A549 (cell line): ENCODE data around the gene GDF10. TPM values are rescaled to one million over a fixed set of nuclear protein-coding genes. Genes with fewer than 3 reads are reported as not detected.

Experiments
- ATAC-seq, 2 experiments: fragments of 200-7000 bp in 1 of 2; fragments of >200 bp in 1 of 2; cut with Nextera tagmentation in 1 of 2; cut with Tn5 transposase in 1 of 2; 3 replicates each; pipeline versions ENCODE4 v1.8.0 to v1.9.1; 2018 to 2020; ENCODE audit warnings: mild to moderate bottlenecking in 1 of 2, moderate library complexity in 1 of 2
- CTCF ChIA-PET: fragments of 300-600 bp; sonication (Branson Sonifier 250); formaldehyde crosslinking; extraction: SDS; loops from one replicate; lab custom pipeline; 2021; ENCODE audit warnings: antibody characterized with exemption, inconsistent platforms; lab: Yijun Ruan, JAX
- POLR2A ChIA-PET: fragments of 350-600 bp; formaldehyde crosslinking; extraction: SDS; loops from one replicate; lab custom pipeline; 2021; ENCODE audit warnings: antibody characterized with exemption, inconsistent platforms; lab: Yijun Ruan, JAX
- DNase-seq, 2 experiments: peaks; one replicate each; pipeline versions ENCODE4 v3.0.0 to v3.0.0-alpha.2; 2011 to 2016; ENCODE audit warnings: low read depth in 1 of 2, low spot score in 1 of 2
- FAIRE-seq: peaks from 2 replicates; lab custom pipeline; 2011; peaks lifted over from hg19 to GRCh38; lab: Jason Lieb, UNC
- H3K27ac ChIP-seq, 2 experiments: fragments of >200 bp; sonication (Bioruptor Twin); formaldehyde crosslinking; 3 replicates each; pipeline ENCODE4 v1.5.1; 2016 to 2017
- H3K4me1 ChIP-seq: fragments of >200 bp; sonication (Bioruptor Twin); formaldehyde crosslinking; 3 replicates; pipeline ENCODE4 v1.6.1; 2016
- H3K4me2 ChIP-seq: fragments of >200 bp; sonication (Bioruptor Twin); formaldehyde crosslinking; 3 replicates; pipeline ENCODE4 v1.6.1; 2016
- H3K4me3 ChIP-seq: fragments of >200 bp; sonication (Bioruptor Twin); formaldehyde crosslinking; 3 replicates; pipeline ENCODE4 v1.5.1; 2016
- H3K9me3 ChIP-seq: fragments of >200 bp; sonication (Bioruptor Twin); formaldehyde crosslinking; 3 replicates; pipeline ENCODE4 v1.6.1; 2016
- BHLHE40 ChIP-seq: IDR thresholded peaks from 2 replicates; pipeline ENCODE4 v1.6.1; 2012; ENCODE audit warnings: low read depth, low read length, inconsistent platforms
- CBX2 ChIP-seq: fragments of 200-600 bp; sonication (generic); IDR thresholded peaks from 2 replicates; pipeline ENCODE4 v1.6.1; 2016; ENCODE audit warnings: low read depth, mild to moderate bottlenecking, borderline replicate concordance
- EP300 ChIP-seq, 2 experiments: fragments of >200 bp; sonication (Bioruptor Twin); formaldehyde crosslinking; IDR thresholded peaks; 2 replicates in 1 of 2; 3 replicates in 1 of 2; pipeline ENCODE4 v1.6.1; 2016 to 2017
- FOXS1 ChIP-seq: fragments of 250-450 bp; sonication (Bioruptor Pico); IDR thresholded peaks from 2 replicates; pipeline ENCODE4 v1.5.0; 2020; ENCODE audit warnings: mild to moderate bottlenecking, moderate library complexity
- GATA3 ChIP-seq: IDR thresholded peaks from 2 replicates; pipeline ENCODE4 v1.6.1; 2012; ENCODE audit warnings: borderline replicate concordance
- HDAC2 ChIP-seq: fragments of 200-600 bp; sonication (generic); IDR thresholded peaks from 2 replicates; pipeline ENCODE4 v1.6.1; 2016
- HEYL ChIP-seq: fragments of 250-450 bp; sonication (Bioruptor Pico); IDR thresholded peaks from 2 replicates; pipeline ENCODE4 v1.8.0; 2021; ENCODE audit warnings: mild to moderate bottlenecking, moderate library complexity
- HOXA7 ChIP-seq: fragments of 250-450 bp; sonication (Bioruptor Pico); IDR thresholded peaks from 2 replicates; pipeline ENCODE4 v1.5.0; 2020; ENCODE audit warnings: mild to moderate bottlenecking, moderate library complexity
- JUN ChIP-seq, 2 experiments: fragments of >200 bp; sonication (Bioruptor Twin); formaldehyde crosslinking; IDR thresholded peaks; 2 replicates in 1 of 2; 3 replicates in 1 of 2; pipeline ENCODE4 v1.6.1; 2016 to 2017
- JUNB ChIP-seq: fragments of >200 bp; sonication (Bioruptor Twin); formaldehyde crosslinking; IDR thresholded peaks from 2 replicates; pipeline ENCODE4 v1.6.1; 2016
- KDM5A ChIP-seq: fragments of 200-600 bp; sonication (generic); IDR thresholded peaks from 2 replicates; pipeline ENCODE4 v1.6.1; 2016; ENCODE audit warnings: antibody characterized with exemption, mild to moderate bottlenecking
- MAFK ChIP-seq: fragments of 450-650 bp; IDR thresholded peaks from 2 replicates; pipeline ENCODE4 v1.6.1; 2014; ENCODE audit not compliant: partially characterized antibody
- MAZ ChIP-seq: fragments of 150-350 bp; IDR thresholded peaks from 2 replicates; pipeline ENCODE4 v1.6.1; 2014; ENCODE audit warnings: antibody characterized with exemption, low read depth, low read length, borderline replicate concordance
- NPAS2 ChIP-seq: fragments of 250-450 bp; sonication (Bioruptor Pico); IDR thresholded peaks from 2 replicates; pipeline ENCODE4 v1.8.0; 2022; ENCODE audit warnings: mild to moderate bottlenecking, moderate library complexity, borderline replicate concordance
- RFX5 ChIP-seq: fragments of 450-650 bp; IDR thresholded peaks from 2 replicates; pipeline ENCODE4 v1.7.1; 2014; ENCODE audit warnings: antibody characterized with exemption, mild to moderate bottlenecking, moderate library complexity
- TFCP2L1 ChIP-seq: fragments of 250-450 bp; sonication (Bioruptor Pico); IDR thresholded peaks from 2 replicates; pipeline ENCODE4 v1.5.0; 2021; ENCODE audit warnings: mild to moderate bottlenecking
- TP53 ChIP-seq: fragments of 250-450 bp; sonication (Bioruptor Pico); IDR thresholded peaks from 2 replicates; pipeline ENCODE4 v1.5.0; 2021; ENCODE audit warnings: mild to moderate bottlenecking, moderate library complexity
- ZFP36 ChIP-seq: fragments of 450-650 bp; IDR thresholded peaks from 2 replicates; pipeline ENCODE4 v1.6.1; 2014; ENCODE audit warnings: borderline replicate concordance; ENCODE audit not compliant: partially characterized antibody
- WGBS: methylation state at CpG from one replicate; pipeline ENCODE4 v1.1.6; 2017; ENCODE audit errors: missing lambda C conversion rate; 5-methylcytosine and 5-hydroxymethylcytosine counted together
- polyA plus RNA-seq, 4 experiments: library from polyadenylated mRNA; depleted of rRNA in 3 of 4; stranded (reverse); fragments of >200 nt; fragmentation: RNase III in 1 of 4; extraction: RNeasy Plus Mini Kit Qiagen cat#74134 plus additional on column Dnase treatment in 1 of 4; gene quantifications; 2 replicates in 3 of 4; 3 replicates in 1 of 4; pipeline ENCODE4 v1.2.3, GENCODE V29; 2011 to 2017
- TF ChIP-seq, protein P1 (sequence below): fragments of >200 bp; sonication (Bioruptor Twin); formaldehyde crosslinking; IDR thresholded peaks from 3 replicates; pipeline ENCODE4 v1.6.1; 2016
- TF ChIP-seq, protein P2 (sequence below): fragments of 250-450 bp; sonication (Bioruptor Pico); IDR thresholded peaks from 2 replicates; pipeline ENCODE4 v1.5.0; 2020; ENCODE audit warnings: low read depth, mild to moderate bottlenecking, moderate library complexity
- TF ChIP-seq, protein P3 (sequence below): IDR thresholded peaks from 2 replicates; pipeline ENCODE4 v1.6.1; 2012
- TF ChIP-seq, protein P4 (sequence below): fragments of 250-450 bp; sonication (Bioruptor Pico); IDR thresholded peaks from 2 replicates; pipeline ENCODE4 v1.5.0; 2021; ENCODE audit warnings: mild to moderate bottlenecking, moderate library complexity, borderline replicate concordance
- TF ChIP-seq, protein P5 (sequence below): fragments of 450-650 bp; IDR thresholded peaks from 2 replicates; pipeline ENCODE4 v1.6.1; 2014; ENCODE audit warnings: antibody characterized with exemption

The GDF10 gene
- polyA plus RNA-seq, 2 of the 4 experiments (the other 2 are of a cell fraction) = 0.10 TPM; not detected in 1

DNA sequence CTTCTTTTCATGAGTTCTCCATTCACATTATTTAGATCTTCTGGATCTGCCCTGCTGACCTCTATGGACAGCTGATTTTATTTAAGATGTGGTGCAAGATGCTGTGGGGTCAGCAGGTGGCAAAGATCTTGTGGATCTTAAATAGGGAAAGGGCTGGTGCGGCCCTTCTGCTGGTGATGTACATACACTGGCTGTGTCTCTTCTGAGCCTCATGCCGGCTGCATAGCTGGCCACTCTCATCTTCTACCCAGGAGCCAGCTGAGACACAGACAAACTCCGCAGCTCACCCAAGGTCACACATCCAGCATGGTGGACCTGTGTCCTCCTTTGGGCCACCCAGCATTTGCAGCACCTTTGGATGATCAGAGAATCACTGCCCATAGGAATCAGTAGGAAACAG, 57.9 kb downstream of the GDF10 start:
- ChIA-PET POLR2A (no interaction called here), CTCF (interaction anchor here (0.6 to 5.0 kb wide), 5 partner anchors 9 to 81 kb away, joined by 3 to 27 read pairs (median 3); partner anchors contain the start of gene ZNF488)
- ATAC-seq = no peak
- no peaks in the 10 kb centered on the region for H3K9me3 ChIP-seq
- H3K4me1 ChIP-seq = no peaks in the 10 kb centered on the region
- no peak overlapping the region for H3K4me3 ChIP-seq
- FAIRE-seq = no peak
- H3K27ac ChIP-seq = no peak overlapping the region
- TF ChIP-seq HOXA7 (CRISPR knock-in tag) (no peak), HDAC2 (no peak), HEYL (CRISPR knock-in tag) (no peak), KDM5A (no peak), BHLHE40 (no peak)
- TF ChIP-seq, protein P1, sequence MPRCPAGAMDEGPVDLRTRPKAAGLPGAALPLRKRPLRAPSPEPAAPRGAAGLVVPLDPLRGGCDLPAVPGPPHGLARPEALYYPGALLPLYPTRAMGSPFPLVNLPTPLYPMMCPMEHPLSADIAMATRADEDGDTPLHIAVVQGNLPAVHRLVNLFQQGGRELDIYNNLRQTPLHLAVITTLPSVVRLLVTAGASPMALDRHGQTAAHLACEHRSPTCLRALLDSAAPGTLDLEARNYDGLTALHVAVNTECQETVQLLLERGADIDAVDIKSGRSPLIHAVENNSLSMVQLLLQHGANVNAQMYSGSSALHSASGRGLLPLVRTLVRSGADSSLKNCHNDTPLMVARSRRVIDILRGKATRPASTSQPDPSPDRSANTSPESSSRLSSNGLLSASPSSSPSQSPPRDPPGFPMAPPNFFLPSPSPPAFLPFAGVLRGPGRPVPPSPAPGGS = no peak
- WGBS = 100% methylated on average over 3 of the region's 3 CpGs
- DNase-seq = no peak
- H3K4me2 ChIP-seq = no peak overlapping the region

DNA sequence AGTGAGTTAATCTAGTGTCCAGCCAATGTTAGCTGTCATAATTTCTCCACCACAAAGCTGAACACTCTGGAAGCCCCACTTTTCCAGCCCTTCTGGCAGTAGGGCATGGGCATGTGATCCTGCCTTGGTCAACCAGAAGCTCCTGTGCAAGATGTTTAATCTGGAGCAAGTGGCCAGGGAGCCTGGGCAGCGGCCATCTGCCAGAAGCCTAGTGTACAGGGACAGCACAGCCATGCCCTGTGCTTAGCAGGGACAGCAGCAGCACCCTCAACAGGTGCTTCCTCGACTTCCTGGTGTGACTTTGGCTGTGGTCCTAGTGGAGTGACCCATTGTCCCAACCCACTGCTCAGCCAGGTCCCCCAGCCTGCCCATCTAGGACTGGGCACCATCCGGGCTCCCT, 58.5 kb downstream of the GDF10 start:
- CTCF ChIA-PET = interaction anchor here (0.6 to 5.0 kb wide), 7 partner anchors 8 to 80 kb away, joined by 3 to 27 read pairs (median 5); partner anchors contain the start of genes RBP3 and ZNF488
- no peak for TF ChIP-seq TP53 (CRISPR knock-in tag)
- POLR2A ChIA-PET = no interaction called here
- no peaks in the 10 kb centered on the region for H3K9me3 ChIP-seq
- no peak overlapping the region for H3K27ac ChIP-seq
- H3K4me1 ChIP-seq = no peaks in the 10 kb centered on the region
- WGBS = 61% methylated on average over 3 of the region's 3 CpGs
- no peak overlapping the region for H3K4me3 ChIP-seq
- no peak overlapping the region for H3K4me2 ChIP-seq
- FAIRE-seq (no peak), DNase-seq (no peak), ATAC-seq (no peak)

DNA sequence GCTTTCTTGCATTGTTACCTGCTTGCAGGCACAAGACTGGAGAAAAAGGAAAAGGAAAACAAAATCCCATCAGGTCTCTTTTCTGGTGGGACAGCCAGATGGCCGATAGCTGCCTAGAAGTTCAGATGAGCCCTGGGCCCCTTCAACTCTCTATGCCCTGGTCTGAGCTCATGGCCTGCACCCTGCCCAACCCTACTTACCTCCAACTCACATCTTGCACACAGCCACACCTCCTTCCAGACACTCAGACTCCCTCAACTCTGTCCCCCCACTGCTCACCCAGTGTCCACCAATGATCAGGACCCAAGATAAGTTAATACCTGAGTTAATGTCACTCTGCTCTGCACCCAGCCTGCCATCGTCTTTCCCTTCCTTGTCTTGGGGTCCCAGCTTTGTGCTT, 59.1 kb downstream of the GDF10 start:
- Histone ChIP-seq H3K4me3 (no peak overlapping the region), H3K4me2 (no peak overlapping the region), H3K4me1 (no peaks in the 10 kb centered on the region), H3K27ac (no peak overlapping the region), H3K9me3 (no peaks in the 10 kb centered on the region)
- POLR2A ChIA-PET = no interaction called here
- no peak for DNase-seq
- no peak for FAIRE-seq
- TF ChIP-seq, protein P2, sequence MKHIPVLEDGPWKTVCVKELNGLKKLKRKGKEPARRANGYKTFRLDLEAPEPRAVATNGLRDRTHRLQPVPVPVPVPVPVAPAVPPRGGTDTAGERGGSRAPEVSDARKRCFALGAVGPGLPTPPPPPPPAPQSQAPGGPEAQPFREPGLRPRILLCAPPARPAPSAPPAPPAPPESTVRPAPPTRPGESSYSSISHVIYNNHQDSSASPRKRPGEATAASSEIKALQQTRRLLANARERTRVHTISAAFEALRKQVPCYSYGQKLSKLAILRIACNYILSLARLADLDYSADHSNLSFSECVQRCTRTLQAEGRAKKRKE (CRISPR knock-in tag) = no peak
- no peak for TF ChIP-seq CBX2
- no peak for TF ChIP-seq NPAS2 (CRISPR knock-in tag)
- no peak for TF ChIP-seq JUN (IDR thresholded peaks at IDR 0.05)
- no peak for TF ChIP-seq ZFP36
- TF ChIP-seq, protein P3, sequence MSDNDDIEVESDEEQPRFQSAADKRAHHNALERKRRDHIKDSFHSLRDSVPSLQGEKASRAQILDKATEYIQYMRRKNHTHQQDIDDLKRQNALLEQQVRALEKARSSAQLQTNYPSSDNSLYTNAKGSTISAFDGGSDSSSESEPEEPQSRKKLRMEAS = no peak
- CTCF ChIA-PET = interaction anchor here (1.1 to 5.0 kb wide), 7 partner anchors 11 to 46 kb away, joined by 3 to 27 read pairs (median 5); partner anchors contain the start of genes RBP3 and ZNF488
- WGBS = 86% methylated on average over 2 of the region's 2 CpGs
- no peak for ATAC-seq

DNA sequence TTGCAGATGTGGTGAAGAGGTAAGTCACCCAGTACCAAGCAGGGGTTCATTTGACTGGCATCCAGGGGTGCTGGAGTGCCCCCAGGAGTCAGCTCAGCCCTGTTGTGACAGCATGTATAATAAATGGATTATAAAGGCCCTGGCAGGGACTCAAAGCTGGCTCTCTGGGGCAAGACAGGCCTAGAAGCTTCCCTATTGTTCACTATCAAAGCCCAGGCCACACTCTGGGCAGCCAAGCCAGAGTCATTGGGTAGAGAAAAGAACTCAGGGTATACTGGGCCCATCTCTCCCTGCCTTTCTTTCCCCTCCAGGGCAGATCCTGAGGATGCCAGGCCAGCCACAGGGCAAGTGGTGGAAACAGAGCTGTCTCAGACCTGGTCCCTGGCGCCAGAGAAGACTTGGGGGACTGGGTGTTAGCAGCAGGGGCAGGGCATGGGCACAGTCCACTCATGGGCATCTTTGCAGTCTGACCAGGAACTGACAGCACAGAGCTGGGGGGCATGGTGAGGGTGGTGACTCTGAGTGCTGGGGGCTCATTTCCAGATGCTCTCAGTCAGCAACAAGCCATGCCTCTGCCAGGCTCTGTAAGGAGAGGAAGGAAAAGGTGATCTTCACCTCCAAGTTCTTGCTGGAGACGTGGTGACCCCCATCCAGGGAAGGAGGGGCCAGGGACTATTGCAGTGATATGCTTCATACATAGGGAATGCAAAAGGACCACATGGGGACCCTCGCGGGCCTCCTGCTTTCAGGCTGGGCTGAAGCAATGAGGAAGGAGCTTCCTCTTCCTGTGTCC, 59.8 kb downstream of the GDF10 start:
- no peaks in the 10 kb centered on the region for H3K9me3 ChIP-seq
- 81% methylated on average over 4 of the region's 4 CpGs for WGBS
- H3K27ac ChIP-seq = no peak overlapping the region
- H3K4me3 ChIP-seq = no peak overlapping the region
- no peak overlapping the region for H3K4me2 ChIP-seq
- FAIRE-seq (no peak), DNase-seq (no peak), ATAC-seq (no peak)
- no peaks in the 10 kb centered on the region for H3K4me1 ChIP-seq
- POLR2A ChIA-PET = no interaction called here
- CTCF ChIA-PET = interaction anchor here (0.6 to 5.0 kb wide), 11 partner anchors 10 to 47 kb away, joined by 3 to 27 read pairs (median 5); partner anchors contain the start of genes RBP3 and ZNF488
- TF ChIP-seq FOXS1 (CRISPR knock-in tag) = no peak
- TF ChIP-seq MAFK = no peak
- TF ChIP-seq JUNB = no peak
- no peak for TF ChIP-seq TFCP2L1 (CRISPR knock-in tag)
- TF ChIP-seq MAZ = no peak
- TF ChIP-seq, protein P4, sequence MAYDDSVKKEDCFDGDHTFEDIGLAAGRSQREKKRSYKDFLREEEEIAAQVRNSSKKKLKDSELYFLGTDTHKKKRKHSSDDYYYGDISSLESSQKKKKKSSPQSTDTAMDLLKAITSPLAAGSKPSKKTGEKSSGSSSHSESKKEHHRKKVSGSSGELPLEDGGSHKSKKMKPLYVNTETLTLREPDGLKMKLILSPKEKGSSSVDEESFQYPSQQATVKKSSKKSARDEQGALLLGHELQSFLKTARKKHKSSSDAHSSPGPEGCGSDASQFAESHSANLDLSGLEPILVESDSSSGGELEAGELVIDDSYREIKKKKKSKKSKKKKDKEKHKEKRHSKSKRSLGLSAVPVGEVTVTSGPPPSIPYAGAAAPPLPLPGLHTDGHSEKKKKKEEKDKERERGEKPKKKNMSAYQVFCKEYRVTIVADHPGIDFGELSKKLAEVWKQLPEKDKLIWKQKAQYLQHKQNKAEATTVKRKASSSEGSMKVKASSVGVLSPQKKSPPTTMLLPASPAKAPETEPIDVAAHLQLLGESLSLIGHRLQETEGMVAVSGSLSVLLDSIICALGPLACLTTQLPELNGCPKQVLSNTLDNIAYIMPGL (CRISPR knock-in tag) = no peak
- TF ChIP-seq GATA3 = no peak
- no peak for TF ChIP-seq RFX5
- no peak for TF ChIP-seq CBX2
- TF ChIP-seq, protein P5, sequence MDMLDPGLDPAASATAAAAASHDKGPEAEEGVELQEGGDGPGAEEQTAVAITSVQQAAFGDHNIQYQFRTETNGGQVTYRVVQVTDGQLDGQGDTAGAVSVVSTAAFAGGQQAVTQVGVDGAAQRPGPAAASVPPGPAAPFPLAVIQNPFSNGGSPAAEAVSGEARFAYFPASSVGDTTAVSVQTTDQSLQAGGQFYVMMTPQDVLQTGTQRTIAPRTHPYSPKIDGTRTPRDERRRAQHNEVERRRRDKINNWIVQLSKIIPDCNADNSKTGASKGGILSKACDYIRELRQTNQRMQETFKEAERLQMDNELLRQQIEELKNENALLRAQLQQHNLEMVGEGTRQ = no peak
- no peak for TF ChIP-seq EP300 (IDR thresholded peaks at IDR 0.05)
